Trophoblast cell (in vitro differentiated cells and primary cell): ENCODE measurements around the gene SMARCB1.

Source experiments
- DNase-seq, 2 donors: peaks; one replicate each; pipeline ENCODE4 v3.0.0-alpha.2; 2016
- H2AFZ ChIP-seq: 2 replicates; pipeline ENCODE4 v1.6.1; 2013; ENCODE audit warnings: low read length, moderate library complexity, mild to moderate bottlenecking; ENCODE audit not compliant: insufficient read depth, poor library complexity
- H2AK5ac ChIP-seq: 2 replicates; pipeline ENCODE4 v1.6.1; 2013; ENCODE audit warnings: mild to moderate bottlenecking, low read length
- H2BK120ac ChIP-seq: 2 replicates; pipeline ENCODE4 v1.6.1; 2013; ENCODE audit warnings: low read length, mild to moderate bottlenecking, moderate library complexity; ENCODE audit not compliant: insufficient read depth, poor library complexity
- H2BK12ac ChIP-seq: 2 replicates; pipeline ENCODE4 v1.6.1; 2013; ENCODE audit warnings: mild to moderate bottlenecking, low read length, moderate library complexity
- H2BK5ac ChIP-seq: 2 replicates; pipeline ENCODE4 v1.6.1; 2013; ENCODE audit warnings: low read length, low read depth, moderate library complexity, mild to moderate bottlenecking; ENCODE audit not compliant: poor library complexity
- H3K14ac ChIP-seq: 2 replicates; pipeline ENCODE4 v1.6.1; 2013; ENCODE audit warnings: mild to moderate bottlenecking, low read length
- H3K18ac ChIP-seq: 2 replicates; pipeline ENCODE4 v1.6.1; 2013; ENCODE audit warnings: mild to moderate bottlenecking, low read length
- H3K23ac ChIP-seq: 2 replicates; pipeline ENCODE4 v1.6.1; 2013; ENCODE audit warnings: low read length
- H3K27ac ChIP-seq: 2 replicates; pipeline ENCODE4 v1.5.1; 2013; ENCODE audit warnings: low read depth, mild to moderate bottlenecking, inconsistent platforms, low read length, moderate library complexity
- H3K27me3 ChIP-seq: 2 replicates; pipeline ENCODE4 v1.6.1; 2013; ENCODE audit warnings: inconsistent platforms, mild to moderate bottlenecking, low read length, moderate library complexity; ENCODE audit not compliant: insufficient read depth
- H3K36me3 ChIP-seq, 2 experiments: 1 replicate in 1 of 2; 2 replicates in 1 of 2; pipeline ENCODE4 v1.6.1; 2013; ENCODE audit warnings: low read length in 2 of 2, mild to moderate bottlenecking in 2 of 2, moderate library complexity in 1 of 2; ENCODE audit not compliant: insufficient read depth in 2 of 2, control insufficient read depth in 1 of 2
- H3K4ac ChIP-seq: 2 replicates; pipeline ENCODE4 v1.6.1; 2013; ENCODE audit warnings: low read depth, mild to moderate bottlenecking, low read length, moderate library complexity
- H3K4me1 ChIP-seq, 2 experiments: 1 replicate in 1 of 2; 2 replicates in 1 of 2; pipeline ENCODE4 v1.6.1; 2013; ENCODE audit warnings: low read length in 2 of 2, mild to moderate bottlenecking in 2 of 2, moderate library complexity in 1 of 2; ENCODE audit not compliant: insufficient read depth in 2 of 2, control insufficient read depth in 1 of 2
- H3K4me2 ChIP-seq: 2 replicates; pipeline ENCODE4 v1.6.1; 2013; ENCODE audit warnings: inconsistent platforms, mild to moderate bottlenecking, low read length, moderate library complexity
- H3K4me3 ChIP-seq: 2 replicates; pipeline ENCODE4 v1.5.1; 2013; ENCODE audit warnings: mild to moderate bottlenecking, low read depth, low read length, inconsistent platforms
- H3K79me1 ChIP-seq: one replicate; pipeline ENCODE4 v1.6.1; 2013; ENCODE audit warnings: low read length
- H3K79me2 ChIP-seq: 2 replicates; pipeline ENCODE4 v1.6.1; 2013; ENCODE audit warnings: low read length, mild to moderate bottlenecking; ENCODE audit not compliant: control insufficient read depth, insufficient read depth, poor library complexity
- H3K9ac ChIP-seq: 2 replicates; pipeline ENCODE4 v1.6.1; 2013; ENCODE audit warnings: mild to moderate bottlenecking, low read length
- H3K9me3 ChIP-seq: 2 replicates; pipeline ENCODE4 v1.6.1; 2013; ENCODE audit warnings: low read depth, mild to moderate bottlenecking, control low read depth, inconsistent platforms, low read length; ENCODE audit not compliant: insufficient read depth
- H4K12ac ChIP-seq: 2 replicates; pipeline ENCODE4 v1.6.1; 2013; ENCODE audit warnings: low read depth, mild to moderate bottlenecking, low read length, moderate library complexity
- H4K8ac ChIP-seq: 2 replicates; pipeline ENCODE4 v1.6.1; 2013; ENCODE audit warnings: low read depth, mild to moderate bottlenecking, low read length, moderate library complexity
- H4K91ac ChIP-seq: one replicate; pipeline ENCODE4 v1.6.1; 2013; ENCODE audit warnings: low read depth, mild to moderate bottlenecking, low read length, moderate library complexity
- WGBS: extraction: QIAGEN DNeasy Blood & Tissue Kit; methylation state at CpG from one replicate; pipeline ENCODE4 v1.1.7; 2013; ENCODE audit warnings: missing lambda C conversion rate; ENCODE audit not compliant: insufficient read length, insufficient coverage; ENCODE audit errors: extremely low coverage; 5-methylcytosine and 5-hydroxymethylcytosine counted together

SMARCB1 gene

DNA sequence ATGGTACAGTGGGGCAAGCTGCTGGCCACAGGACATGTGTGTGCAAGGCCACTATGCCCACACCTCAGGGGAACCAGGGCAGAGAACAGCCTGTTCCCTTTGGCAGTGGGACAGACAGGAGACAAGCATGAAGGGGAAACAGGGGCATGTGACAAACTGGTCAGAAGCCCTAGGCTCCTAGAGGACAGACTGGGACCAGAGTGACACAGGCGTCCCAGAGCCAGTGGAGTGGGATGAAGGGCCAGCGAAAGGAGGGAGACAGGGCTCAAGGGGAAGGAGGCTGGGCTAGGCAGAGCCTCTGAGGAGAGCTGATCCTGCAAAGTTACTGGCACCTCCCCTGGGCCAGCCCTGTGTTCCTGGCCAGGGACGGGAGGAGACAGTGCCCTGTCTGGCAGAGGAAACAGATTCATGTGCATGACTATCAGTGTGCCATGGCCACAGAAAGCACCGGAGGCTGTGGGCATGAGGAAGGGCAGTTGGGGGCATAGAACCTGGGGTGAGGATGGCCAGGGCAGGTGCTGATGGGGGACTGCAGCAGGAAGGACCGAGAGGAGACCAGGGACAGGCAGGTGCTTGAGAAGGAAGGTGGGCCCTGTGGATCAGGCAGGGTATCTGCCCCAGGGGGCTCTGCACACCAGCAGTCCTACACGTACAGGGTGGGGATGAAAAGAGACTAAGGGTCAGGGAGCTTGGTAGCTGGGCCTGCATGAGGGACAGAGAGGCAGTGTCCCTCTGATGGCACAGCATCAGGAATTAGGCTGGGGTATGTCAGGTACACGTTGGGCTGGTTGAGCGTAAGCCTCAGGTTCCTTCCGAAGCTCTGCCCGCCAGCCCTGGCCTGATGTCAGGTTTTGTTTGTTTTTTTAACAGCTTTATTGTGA, 42.3 kb downstream of the SMARCB1 start:
- no CpG with 5 or more reads among the region's 10 CpGs for WGBS
- Histone ChIP-seq H3K18ac (no peak overlapping the region), H3K4me3 (no peak overlapping the region), H3K4ac (no peak overlapping the region), H3K79me2 (no peaks in the 10 kb centered on the region), H3K4me2 (no peak overlapping the region), H3K36me3 (peaks cover 73 to 81% of the 10 kb centered on the region in 2 experiments), H2BK12ac (no peak overlapping the region), H4K12ac (no peak overlapping the region), H3K23ac (no peak overlapping the region), H3K9ac (no peak overlapping the region), H2BK5ac (no peak overlapping the region), H2BK120ac (no peak overlapping the region), H4K8ac (no peak overlapping the region), H3K14ac (no peak overlapping the region), H4K91ac (no peak overlapping the region), H3K27ac (no peak overlapping the region), H3K9me3 (peaks cover 3% of the 10 kb centered on the region), H2AFZ (no peak overlapping the region), H3K27me3 (no peaks in the 10 kb centered on the region), H2AK5ac (no peak overlapping the region), H3K4me1 (peaks cover 14% of the 10 kb centered on the region in 2 experiments), H3K79me1 (peaks cover 13% of the 10 kb centered on the region)
- no peak for DNase-seq

GRCh38 chr22:23829845-23830372, 43.1 kb downstream of the SMARCB1 start:
- no peaks in the 10 kb centered on the region for H3K27me3 ChIP-seq
- no peak overlapping the region for H3K4me3 ChIP-seq
- H3K4me1 ChIP-seq: peaks cover 8 to 11% of the 10 kb centered on the region in 2 experiments
- H3K4ac ChIP-seq: no peak overlapping the region
- H3K36me3 ChIP-seq: peaks cover 70 to 79% of the 10 kb centered on the region in 2 experiments
- H3K23ac ChIP-seq: no peak overlapping the region
- H4K91ac ChIP-seq: no peak overlapping the region
- no CpG with 5 or more reads among the region's 7 CpGs for WGBS
- H2AFZ ChIP-seq: no peak overlapping the region
- H2BK12ac ChIP-seq: no peak overlapping the region
- no peak overlapping the region for H2AK5ac ChIP-seq
- no peak overlapping the region for H3K14ac ChIP-seq
- no peak overlapping the region for H3K9ac ChIP-seq
- H2BK5ac ChIP-seq: no peak overlapping the region
- no peak overlapping the region for H3K4me2 ChIP-seq
- H3K18ac ChIP-seq: no peak overlapping the region
- H3K27ac ChIP-seq: no peak overlapping the region
- peaks cover 11% of the 10 kb centered on the region for H3K79me1 ChIP-seq
- no peak overlapping the region for H4K12ac ChIP-seq
- DNase-seq: peak in 1 of 2 donors; percentile 7
- H2BK120ac ChIP-seq: no peak overlapping the region
- no peaks in the 10 kb centered on the region for H3K79me2 ChIP-seq
- peaks cover 3% of the 10 kb centered on the region for H3K9me3 ChIP-seq
- H4K8ac ChIP-seq: no peak overlapping the region

DNA sequence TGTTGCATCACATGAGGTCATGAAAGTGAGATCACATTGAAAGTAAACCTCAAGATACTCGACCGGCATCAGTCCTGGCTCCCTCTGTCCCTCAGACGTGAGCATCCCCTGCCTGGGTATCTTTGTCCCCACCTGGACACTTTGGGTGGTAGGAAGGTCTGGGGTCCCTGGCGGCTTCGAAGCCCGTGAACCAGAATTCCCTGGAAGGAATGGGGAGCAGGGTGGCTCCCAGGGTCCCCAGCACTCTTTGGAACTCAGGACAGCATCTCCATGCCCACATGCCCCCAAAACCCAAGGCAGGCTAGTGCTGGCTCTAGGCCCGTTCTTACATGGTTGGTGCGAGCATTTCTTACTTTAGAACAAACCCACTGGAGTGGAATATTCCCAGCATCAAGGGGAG, 44.5 kb downstream of the SMARCB1 start:
- H3K27me3 ChIP-seq: no peaks in the 10 kb centered on the region
- no peaks in the 10 kb centered on the region for H3K79me2 ChIP-seq
- H2AK5ac ChIP-seq: no peak overlapping the region
- no peak overlapping the region for H3K9ac ChIP-seq
- no peak overlapping the region for H3K4me3 ChIP-seq
- peaks cover 6% of the 10 kb centered on the region for H3K79me1 ChIP-seq
- no peak overlapping the region for H3K4ac ChIP-seq
- no peak overlapping the region for H3K23ac ChIP-seq
- no peak overlapping the region for H2BK120ac ChIP-seq
- H2BK12ac ChIP-seq: no peak overlapping the region
- no peak overlapping the region for H2AFZ ChIP-seq
- peaks cover 3% of the 10 kb centered on the region for H3K9me3 ChIP-seq
- no peak overlapping the region for H2BK5ac ChIP-seq
- H3K36me3 ChIP-seq: peaks cover 72 to 81% of the 10 kb centered on the region in 2 experiments
- no peak for DNase-seq
- no CpG with 5 or more reads among the region's 8 CpGs for WGBS
- H4K8ac ChIP-seq: no peak overlapping the region
- H3K27ac ChIP-seq: no peak overlapping the region
- H3K4me2 ChIP-seq: no peak overlapping the region
- H4K91ac ChIP-seq: no peak overlapping the region
- no peak overlapping the region for H3K18ac ChIP-seq
- H3K4me1 ChIP-seq: peaks cover 5 to 8% of the 10 kb centered on the region in 2 experiments
- no peak overlapping the region for H4K12ac ChIP-seq
- no peak overlapping the region for H3K14ac ChIP-seq

- no peak overlapping the region for H3K18ac ChIP-seq
- H2AFZ ChIP-seq: no peak overlapping the region
- no peak overlapping the region for H4K8ac ChIP-seq
- no peak overlapping the region for H2BK120ac ChIP-seq
- H3K4me1 ChIP-seq: peaks cover 3% of the 10 kb centered on the region in 2 experiments
- no peak overlapping the region for H3K23ac ChIP-seq
- peaks cover 3% of the 10 kb centered on the region for H3K9me3 ChIP-seq
- no peak overlapping the region for H3K9ac ChIP-seq
- no peak overlapping the region for H4K91ac ChIP-seq
- no peak for DNase-seq
- peaks cover 2% of the 10 kb centered on the region for H3K79me1 ChIP-seq
- H4K12ac ChIP-seq: no peak overlapping the region
- no peak overlapping the region for H2BK12ac ChIP-seq
- H3K27ac ChIP-seq: no peak overlapping the region
- H3K4me3 ChIP-seq: no peak overlapping the region
- no peak overlapping the region for H3K14ac ChIP-seq
- H2BK5ac ChIP-seq: no peak overlapping the region
- no peak overlapping the region for H2AK5ac ChIP-seq
- no peak overlapping the region for H3K4ac ChIP-seq
- peaks cover 71 to 79% of the 10 kb centered on the region in 2 experiments for H3K36me3 ChIP-seq
- no peak overlapping the region for H3K4me2 ChIP-seq
- H3K79me2 ChIP-seq: no peaks in the 10 kb centered on the region
- H3K27me3 ChIP-seq: no peaks in the 10 kb centered on the region
- WGBS: no CpG with 5 or more reads among the region's 10 CpGs
These were observed 45.0 kb downstream of the SMARCB1 start for GRCh38 chr22:23831781-23832180.
